NCI-H146 (cell line): Measurements from ENCODE around the gene HTRA2.
A peak's percentile ranks its signal among the peaks of the same experiment; 100 is the strongest.

Experiments
- DNase-seq: peaks from one replicate; lab custom pipeline; 2025; lab: John Stamatoyannopoulos, UW

Gene HTRA2

DNA sequence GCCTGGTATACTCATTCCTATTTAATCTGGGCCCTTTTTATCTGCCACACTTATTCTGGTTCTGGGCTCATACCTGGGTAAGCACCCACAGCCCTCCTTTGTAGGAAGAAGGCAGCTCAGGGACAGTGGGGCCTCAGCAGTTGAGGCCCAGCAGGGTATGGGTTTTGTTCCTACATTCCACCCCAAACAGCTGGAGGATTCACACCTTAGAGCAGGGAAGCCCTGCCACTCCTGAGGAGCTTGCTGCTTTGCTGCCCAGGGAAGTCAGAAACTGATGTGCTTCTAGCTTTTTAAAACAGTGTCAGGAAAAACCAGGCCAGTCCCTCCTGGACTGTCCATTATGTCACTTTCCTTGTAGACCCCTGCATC, 29.2 kb upstream of the HTRA2 start:
- DNase-seq, result no peak

DNA sequence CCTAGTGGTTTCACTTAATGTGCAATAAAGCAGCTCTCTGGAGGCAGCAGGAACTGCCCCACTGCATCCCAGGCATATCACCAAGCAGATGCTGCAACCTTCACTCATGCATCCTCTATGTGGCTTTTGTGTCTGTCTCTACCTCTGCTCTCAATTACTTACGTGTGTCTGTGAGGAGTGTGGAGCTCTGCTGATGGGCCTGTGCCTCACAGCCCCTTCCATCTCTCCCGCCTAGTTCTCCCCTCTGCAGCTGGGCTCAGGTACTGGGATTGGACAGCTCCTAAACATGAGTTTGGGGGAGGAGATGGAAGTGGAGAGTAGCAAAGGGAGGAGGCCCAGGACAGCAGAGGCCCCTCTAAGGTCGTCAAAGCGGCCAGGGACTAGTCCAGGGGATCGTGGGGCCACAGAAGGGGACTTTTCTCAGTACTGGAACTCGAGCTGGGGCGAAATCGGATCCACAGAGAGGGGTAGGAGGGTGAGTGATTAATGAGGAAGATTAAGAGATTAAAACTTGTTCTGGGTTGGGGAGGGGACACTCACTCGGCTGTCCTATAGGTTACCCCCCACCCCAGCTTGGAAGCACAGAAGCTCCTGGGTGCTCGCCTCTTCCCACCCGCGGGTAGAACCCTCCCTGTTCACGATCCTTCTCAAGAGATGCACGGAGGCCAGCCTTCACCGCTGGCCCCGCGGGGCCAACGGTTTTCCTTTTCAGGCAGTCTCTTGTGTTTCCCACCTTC, 28.2 kb upstream of the HTRA2 start:
- no peak for DNase-seq

DNA sequence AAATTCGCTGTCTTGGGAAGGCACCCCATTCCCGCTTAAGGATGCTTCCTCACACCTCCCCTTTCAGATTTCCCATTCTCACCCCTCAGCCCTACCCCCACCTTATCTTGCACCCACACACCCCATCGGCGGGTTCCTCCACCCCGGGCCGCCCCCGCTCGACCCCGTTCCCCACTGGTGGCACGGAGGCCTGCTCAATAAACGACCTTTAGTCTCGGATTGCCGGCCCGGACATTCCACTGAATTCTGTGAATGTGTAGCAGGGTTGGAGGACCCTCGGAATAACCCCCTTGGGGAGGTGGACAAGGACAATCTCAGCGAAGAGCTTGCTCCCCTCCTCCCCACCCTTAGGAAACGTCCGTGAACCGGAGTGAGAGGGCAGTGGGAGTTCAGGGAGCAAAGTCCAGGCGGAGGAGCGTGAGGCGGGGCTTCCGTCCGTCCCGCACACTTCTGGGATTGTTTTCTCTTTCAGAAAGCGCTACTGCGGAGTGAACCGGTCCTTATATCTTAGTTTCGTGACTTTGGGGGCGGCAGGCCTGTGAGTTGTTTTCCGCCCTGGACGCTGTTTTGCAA, 27.5 kb upstream of the HTRA2 start:
- peak; percentile 27 for DNase-seq

DNA sequence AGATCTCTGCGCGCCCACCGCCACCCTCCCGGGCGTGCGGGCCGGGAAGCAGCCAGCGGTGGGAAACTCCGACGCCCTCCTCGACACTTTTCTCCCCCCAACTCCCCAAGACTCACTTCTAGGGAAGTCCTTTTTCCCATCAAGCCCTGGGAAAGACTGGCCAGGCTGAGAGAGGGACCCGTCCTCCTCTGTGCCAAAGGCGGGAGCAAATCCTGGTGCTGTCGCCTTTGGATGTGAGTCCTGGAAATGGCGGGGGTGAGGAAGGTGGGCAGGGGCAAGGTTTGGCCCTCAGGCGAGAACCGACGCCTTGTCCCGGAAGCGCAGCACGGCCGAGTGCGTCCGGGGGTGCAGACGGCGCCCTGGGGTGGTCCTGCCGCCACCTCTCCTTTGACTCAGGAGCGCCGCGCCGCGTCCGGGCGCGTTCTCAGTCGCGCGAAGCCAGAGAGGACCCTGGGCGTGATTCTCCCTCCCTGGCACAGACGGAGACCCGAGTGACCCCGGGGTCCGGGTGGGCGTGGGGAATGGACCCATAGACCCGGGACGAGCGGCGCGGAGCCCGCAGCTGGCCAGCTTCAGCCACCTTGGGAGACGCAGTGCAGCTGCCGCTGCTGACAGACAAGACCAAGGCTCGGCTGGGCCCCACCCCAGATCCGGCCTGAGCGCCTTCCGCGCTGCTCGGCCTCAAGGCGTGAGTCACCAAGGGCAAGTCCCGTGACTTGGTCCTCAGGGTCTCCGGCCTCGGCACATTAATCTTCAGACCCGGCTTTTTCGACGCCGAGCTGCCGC, 26.8 kb upstream of the HTRA2 start:
- DNase-seq, result peak; percentile 58

DNA sequence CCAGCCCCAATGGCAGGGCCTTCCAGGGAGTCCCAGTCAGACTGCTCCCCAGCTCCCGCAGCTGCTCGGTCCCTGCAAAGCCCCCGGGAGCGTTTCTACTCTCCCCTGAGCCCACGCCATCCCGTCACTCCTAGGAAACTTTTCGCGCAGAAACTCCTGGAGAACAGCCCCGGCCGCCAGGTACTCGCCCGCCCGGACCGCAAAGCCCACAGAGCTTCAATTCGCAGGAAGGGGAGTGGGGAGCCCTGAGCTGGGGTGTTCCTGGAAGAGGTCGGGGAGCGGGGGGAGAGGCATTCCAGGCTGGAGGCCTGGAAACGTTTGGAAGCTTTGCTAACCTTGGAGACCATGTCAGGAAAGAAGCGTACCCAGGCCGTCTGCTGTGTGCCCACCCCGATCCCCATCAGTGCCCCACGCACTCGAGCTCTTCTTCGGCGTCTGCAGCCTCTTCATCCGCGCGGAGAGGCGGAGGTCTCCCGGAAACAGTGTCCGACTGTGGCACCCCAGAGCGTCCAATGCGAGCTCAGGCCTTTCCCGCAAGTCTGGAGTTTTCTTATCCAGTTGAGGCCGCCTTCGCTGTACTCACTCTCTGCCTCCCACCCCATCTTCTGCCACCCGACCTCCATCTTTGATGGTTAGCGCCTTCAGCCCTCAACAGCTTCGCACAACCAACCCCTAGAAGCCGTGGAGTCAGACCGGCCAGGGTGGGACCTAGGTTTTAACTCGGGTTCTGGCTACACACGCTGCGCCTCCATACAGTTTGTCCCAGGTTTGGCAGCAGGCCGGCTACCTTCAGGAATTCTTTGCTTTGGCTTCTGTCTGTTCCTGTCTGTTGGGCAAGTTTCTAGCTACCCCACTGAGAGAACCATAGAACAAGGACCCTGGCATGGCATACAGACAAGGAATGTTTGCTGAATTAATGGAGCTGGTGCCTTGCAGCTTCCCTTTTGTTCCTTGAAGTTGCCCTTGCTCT, 25.9 kb upstream of the HTRA2 start:
- peak; percentile 41 for DNase-seq

DNA sequence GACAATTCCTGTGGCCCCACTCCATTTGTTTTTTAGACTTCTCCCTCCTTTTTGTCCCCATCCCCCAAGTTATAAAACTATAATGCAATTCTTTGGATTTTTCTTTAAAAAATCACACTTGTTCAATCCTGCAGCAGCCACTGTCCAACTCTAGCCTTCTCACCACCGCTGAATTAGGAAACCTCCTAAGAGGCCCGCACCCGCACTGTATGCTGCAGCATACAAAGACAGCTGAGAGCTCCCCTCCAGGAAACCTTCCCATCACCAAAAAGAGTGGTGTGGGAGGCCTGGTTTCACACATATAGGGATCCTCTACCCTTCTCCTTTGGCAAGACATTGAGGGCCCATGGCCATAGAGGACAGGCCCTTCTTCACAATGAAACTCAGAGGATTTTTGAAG, 25.1 kb upstream of the HTRA2 start:
- no peak for DNase-seq

DNA sequence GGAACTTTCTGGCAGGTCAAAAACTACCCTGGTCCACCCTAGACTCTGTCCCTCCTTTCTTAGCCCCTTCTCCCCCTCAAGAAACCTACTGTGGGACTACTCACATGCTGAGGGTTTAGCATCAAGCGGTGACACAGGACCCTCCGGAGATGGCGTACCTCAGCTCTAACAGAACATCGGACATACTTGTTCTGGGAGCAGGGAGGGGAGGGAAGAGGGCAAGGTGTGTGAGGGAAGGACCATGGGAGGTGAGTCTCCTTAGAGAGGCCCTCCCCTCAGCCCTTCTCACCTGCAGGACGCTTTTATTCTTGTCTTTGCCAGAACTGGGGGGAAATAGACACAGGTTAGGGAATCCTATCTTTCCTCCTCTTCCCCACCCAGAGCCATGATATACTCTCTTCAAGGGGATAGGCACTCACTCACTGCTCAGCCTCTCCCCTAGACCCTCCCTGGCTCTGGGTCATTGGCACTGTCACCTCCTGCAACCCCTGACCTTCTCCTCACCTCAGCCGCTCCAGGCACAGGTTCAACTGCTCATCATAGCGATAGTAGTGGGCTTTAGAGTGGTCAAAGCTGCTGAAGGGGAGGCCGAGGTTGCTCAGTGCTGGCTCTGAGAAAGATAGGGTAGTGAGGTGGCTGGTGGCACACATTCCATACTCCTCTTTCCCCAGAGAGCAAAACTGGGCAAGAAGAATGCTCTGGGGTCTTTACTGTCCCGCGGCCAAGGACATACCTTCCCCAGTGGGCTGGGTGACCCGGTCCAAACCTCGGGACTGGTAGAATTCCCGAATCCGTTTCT, 24.1 kb upstream of the HTRA2 start:
- no peak for DNase-seq

DNA sequence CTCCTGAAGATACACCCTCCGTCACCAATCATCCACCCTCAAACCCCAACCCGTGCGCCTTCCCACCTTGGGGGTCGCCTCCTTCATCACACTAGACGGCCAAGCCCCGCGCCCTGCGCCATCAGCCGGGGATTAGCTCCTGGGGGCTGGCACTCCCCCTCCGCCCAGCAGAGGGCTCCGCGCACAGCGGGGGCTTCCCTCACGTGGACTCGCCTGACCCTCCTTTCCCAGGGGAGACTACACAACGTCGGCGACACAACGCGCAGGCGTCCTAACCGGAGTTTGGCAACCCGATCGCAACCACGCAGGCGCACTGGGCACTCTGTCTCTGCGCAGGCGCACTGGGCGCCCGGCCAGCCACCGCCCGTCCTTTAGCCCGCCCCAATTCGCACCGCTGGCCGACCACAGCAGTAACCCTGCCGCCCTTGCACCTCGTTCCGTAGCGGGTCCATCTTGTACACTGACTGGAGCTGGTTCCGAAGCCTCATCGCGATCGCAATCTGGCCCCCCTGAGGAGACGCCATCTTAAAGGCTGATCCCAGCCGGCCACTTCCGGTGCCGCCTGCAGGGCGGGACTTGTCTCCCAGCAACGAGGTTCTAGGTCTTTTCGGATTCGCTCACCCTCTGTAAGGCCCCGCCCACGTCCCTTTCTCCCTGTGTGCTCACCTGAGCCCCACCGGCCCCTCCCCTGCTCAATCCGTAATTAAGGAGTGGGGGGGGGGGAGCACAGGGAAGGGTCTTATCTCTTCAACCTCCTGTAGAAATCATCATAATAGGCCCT, 22.4 kb upstream of the HTRA2 start, which contains the start of gene PCGF1:
PCGF1 (minus strand) TSS at position 551 of the 781 bp plus-strand sequence; CDS start at position 524, 27 bp downstream.
- DNase-seq, result peak; percentile 100

DNA sequence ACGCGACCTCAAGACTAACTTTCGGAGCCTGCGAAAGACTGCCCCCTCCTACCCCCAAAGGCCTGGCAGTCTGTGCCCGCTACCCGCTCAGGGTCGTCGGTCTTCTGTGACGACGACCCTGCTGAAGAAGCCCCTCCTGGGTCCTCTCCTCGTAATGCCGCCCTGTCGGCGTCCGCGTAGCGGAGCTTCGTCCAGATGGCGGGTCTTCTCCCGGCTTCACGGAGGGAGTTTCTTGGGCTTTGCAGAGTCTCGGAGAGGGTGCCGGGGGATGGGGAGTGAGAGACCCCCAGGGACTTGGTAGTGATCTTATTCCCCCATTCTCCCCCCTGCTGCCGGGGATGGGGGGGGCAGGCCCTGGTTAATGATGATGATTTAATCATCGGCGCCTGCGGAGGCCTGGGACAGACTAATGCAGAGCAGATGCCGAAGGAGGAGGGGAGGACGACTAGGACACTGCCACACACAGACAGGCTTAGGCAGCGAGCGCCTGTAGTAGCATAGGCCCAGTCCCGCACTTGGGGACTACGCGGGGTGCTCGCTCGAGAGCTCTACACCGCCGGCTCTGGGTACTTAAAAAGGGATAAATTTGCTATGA, 21.7 kb upstream of the HTRA2 start:
- peak; percentile 83 for DNase-seq

DNA sequence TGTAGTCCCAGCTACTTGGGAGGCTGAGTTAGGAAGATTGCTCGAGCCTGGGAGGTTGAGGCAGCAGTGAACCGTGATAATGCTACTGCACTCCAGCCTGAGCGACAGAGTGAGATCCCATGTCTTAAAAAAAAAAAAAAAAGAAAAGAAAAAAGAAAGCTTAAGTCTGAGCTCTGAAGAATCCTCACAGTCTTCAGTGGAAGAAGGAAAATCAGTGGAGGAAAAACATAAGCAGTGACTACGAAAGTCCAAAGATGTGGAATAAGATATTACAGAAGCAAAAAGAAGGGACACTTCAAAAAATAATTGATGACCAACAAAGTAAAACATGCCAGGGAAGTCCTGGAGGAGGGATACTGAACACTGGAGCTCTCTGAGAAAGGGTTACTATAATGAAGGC, 19.5 kb upstream of the HTRA2 start:
- no peak for DNase-seq

DNA sequence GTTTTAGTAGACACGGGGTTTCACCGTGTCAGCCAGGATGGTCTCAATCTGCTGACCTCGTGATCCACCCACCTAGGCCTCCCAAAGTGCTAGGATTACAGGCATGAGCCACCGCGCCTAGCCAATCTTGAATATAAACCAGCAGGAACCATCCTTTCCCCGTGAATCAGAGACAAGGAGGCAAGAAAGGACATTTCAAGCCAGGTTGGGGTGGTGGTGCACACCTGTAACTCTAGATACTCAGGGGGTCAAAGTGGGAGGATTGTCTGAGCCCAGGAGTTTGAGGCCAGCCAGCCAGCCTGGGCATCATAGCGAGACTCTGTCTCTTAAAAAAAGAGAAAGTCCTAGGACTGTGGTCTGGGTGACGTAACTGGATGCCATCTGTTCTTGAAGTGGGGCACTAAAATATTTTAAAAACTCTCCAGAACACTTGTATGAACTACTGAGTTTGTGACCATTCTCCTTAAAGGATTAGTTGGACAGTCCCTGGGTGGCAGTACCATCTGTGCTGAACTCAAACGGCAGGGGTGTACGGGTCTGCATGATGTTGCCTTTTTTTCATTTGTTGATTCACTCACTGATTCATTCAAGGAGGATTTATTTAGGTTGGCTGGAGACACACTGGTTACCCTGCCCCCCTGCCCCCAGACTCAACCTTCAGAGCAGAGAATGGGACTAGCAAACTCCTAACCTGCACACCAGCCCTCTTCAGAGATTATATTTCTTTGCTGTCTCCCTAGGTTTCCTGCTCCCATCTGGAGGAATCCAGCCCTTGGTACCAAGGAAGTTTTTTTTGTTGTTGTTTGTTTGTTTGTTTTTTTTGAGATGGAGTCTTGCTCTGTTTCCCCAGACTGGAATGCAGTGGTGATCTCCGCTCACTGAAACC, 18.4 kb upstream of the HTRA2 start:
- DNase-seq, result no peak

DNA sequence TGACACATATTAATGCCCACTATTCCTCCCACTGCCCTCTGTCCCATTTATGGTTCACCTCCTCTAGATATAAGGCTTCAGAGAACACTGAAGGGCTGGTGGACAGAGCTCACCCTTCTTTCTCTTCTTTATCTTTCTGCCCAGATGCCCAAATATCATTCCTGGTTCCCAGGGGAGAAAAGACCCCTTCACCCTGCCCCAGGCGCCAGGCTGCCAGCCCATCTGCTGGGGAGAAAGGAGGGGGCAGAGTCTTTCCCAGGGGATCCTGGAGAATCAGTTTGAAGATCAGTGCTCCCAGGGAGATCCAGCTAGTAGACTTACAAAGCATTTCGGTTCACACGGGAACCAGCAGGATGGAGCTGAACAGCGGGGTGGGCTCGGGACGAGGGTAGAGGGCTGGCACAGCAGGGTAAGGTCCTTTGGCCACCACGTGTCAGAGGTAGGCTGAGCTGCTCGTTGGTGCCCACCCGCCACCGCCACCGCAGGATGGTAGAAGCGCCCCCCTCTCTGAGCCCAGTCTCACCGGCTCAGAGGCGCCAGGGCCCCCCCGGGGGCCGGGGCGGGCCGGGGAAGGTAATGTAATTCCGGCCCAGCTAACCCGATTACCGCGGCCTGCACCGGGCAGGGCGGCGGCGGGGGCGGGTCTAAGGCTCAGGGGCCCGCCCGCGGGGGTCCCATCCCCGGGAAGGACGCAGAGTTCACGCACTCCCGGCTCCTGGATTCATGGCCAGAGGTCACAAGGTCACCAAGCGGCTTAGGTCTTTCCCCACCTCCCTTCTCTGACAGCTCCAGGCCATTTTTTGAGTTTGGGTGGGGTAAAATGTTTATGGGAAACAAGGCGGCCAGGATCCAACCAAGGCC, 16.8 kb upstream of the HTRA2 start:
- peak; percentile 31 for DNase-seq

DNA sequence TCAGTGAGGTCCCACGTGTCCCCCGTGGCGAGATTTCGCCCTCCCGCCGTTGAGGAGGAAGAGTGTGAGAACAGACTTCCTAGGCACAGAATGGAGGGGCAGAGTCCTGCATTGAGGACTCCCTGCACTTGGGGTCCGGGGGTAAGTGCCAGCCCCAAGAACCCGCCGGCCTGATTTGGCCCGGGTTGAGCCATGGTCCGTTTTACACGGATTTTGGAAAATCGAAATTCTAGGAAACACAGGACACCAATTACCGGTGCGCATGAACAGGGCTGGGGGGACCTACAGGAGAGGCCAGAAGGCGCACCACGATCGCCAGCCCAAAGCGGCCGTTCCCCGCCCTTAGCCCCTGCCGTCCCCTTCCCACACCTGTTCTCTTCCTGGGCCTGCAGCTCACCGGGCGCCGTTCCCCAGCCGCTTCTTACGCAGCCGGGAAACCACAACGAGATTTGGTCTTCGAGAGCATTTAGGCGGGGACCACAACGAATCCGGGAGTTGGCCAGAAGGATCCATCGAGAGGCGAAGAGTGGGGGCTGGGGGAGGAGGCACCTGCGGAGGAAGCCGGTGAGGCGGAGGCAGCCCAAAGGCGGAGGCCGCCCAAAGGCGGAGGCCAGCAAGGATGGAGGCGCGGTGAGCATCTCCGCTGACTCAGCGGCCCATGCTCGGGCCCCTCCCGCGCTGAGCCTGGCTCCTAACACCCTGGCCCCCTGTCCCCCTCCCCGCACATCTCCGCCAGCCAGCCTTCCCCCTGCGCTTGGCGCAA, 15.9 kb upstream of the HTRA2 start:
- DNase-seq, result peak; percentile 78

DNA sequence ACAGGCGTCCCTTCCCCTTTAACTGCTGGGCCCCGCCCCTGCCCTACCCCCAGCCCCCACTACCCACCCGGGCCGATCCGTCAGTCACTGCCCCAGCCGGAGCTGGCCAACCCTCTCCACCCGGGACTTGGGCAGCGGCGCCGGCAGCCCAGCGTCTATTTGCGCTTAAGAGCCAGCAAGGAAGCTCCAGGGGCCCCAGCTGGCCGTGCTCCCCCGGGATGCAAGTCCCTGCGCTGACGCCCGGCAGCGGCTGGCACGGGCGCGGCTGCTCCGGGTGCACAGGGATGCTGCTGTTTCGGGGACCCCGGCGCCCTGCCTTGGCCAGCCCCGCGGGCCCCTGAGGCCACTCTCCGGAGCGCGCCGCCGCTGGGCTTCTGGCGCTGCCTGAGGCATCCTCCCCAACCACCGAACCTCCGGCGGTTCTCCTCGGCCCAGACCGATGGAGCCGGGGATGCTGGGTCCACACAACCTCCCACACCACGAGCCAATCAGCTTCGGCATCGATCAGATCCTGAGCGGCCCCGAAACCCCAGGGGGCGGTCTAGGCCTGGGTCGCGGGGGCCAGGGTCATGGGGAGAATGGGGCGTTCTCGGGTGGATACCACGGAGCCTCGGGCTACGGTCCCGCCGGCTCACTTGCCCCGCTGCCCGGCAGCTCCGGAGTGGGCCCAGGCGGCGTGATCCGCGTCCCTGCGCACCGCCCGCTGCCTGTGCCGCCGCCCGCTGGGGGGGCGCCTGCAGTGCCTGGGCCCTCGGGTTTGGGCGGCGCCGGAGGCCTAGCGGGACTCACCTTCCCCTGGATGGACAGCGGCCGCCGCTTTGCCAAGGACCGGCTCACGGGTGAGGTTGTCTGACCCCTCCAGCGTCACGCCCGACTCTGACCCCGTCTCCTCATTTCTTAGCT, 15.1 kb upstream of the HTRA2 start, which contains the start of gene TLX2:
TLX2 (plus strand) TSS at position 83 of the 903 bp plus-strand sequence; CDS start at position 440, 357 bp downstream.
- DNase-seq, result peak; percentile 81

DNA sequence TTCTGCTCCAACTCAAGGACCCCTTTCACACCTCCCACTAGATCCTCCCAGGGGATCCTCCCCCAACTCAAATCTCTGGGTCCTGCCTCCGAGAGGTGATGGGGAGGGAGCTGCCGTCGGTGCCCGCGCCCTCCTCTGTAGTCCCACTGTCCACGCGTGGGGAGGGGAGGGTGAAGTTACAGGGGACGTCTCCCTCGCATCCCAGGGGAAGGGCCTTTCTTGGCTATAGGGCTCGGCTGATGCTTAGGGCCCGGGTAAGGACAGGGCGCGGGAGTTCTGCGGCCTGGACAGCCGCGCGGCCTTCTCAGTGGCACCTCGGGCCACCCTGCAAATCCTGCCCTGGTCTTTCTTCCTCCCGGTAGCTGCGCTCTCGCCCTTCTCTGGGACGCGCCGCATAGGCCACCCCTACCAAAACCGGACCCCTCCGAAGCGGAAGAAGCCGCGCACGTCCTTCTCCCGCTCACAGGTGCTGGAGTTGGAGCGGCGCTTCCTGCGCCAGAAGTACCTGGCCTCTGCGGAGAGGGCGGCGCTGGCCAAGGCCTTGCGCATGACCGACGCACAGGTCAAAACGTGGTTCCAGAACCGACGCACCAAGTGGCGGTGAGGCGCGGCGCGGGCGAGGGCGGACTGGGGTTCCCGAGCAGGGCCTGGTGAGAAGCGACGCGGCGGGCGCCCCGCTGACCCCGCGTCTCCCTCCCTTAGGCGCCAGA, 14.3 kb upstream of the HTRA2 start:
- no peak for DNase-seq
